Heart right ventricle (tissue), 16 donors: ENCODE results near the gene ATG16L2. TPM values are rescaled to one million over a fixed set of nuclear protein-coding genes. Genes with fewer than 3 reads are reported as not detected.

Experiments used
- ATAC-seq, 8 donors: fragments of 200-7000 bp; cut with Tn5 transposase; one replicate each; pipeline ENCODE4 v1.9.1; 2020; ENCODE audit warnings: mild to moderate bottlenecking in 8 of 8, moderate library complexity in 8 of 8, moderate number of reproducible peaks in 1 of 8
- DNase-seq, 2 donors: peaks; one replicate each; pipeline ENCODE4 v3.0.0-alpha.2; 2020
- H3K27ac ChIP-seq, 10 donors: fragments of 200-600 bp; sonication (generic) in 2 of 10; one replicate each; pipeline versions ENCODE4 v1.5.0 to v1.8.0; 2020 to 2022; ENCODE audit warnings: mild to moderate bottlenecking in 3 of 10
- H3K27me3 ChIP-seq, 7 donors: fragments of 200-600 bp; one replicate each; pipeline ENCODE4 v1.8.0; 2021 to 2022; ENCODE audit warnings: mild to moderate bottlenecking in 2 of 7
- H3K36me3 ChIP-seq, 9 donors: fragments of 200-600 bp; sonication (generic) in 1 of 9; one replicate each; pipeline versions ENCODE4 v1.5.0 to v1.8.0; 2020 to 2022; ENCODE audit warnings: mild to moderate bottlenecking in 2 of 9
- H3K4me1 ChIP-seq, 9 donors: fragments of 200-600 bp; sonication (generic) in 1 of 9; one replicate each; pipeline versions ENCODE4 v1.5.0 to v1.8.0; 2020 to 2022; ENCODE audit warnings: mild to moderate bottlenecking in 4 of 9
- H3K4me3 ChIP-seq, 10 donors: fragments of 200-600 bp; sonication (generic) in 2 of 10; one replicate each; pipeline versions ENCODE4 v1.5.0 to v1.8.0; 2020 to 2022; ENCODE audit warnings: mild to moderate bottlenecking in 7 of 10, moderate library complexity in 2 of 10
- H3K9me3 ChIP-seq, 11 donors: fragments of 200-600 bp in 10 of 11; sonication (generic) in 2 of 11; one replicate each; pipeline versions ENCODE4 v1.5.0 to v1.8.0; 2013 to 2022; ENCODE audit warnings: mild to moderate bottlenecking in 2 of 11, control low read depth in 1 of 11, moderate library complexity in 1 of 11
- WGBS, 2 donors: extraction: QIAGEN DNeasy Blood & Tissue Kit; methylation state at CpG; one replicate each; pipeline ENCODE4 v1.1.7; 2013; ENCODE audit warnings: inconsistent platforms in 1 of 2; 5-methylcytosine and 5-hydroxymethylcytosine counted together
- intact Hi-C, 10 donors: fragments of 100-400 bp; cut with DNase I; formaldehyde crosslinking; loops; one replicate each; pipeline versions ENCODE4 v1.11.1 to v1.14.2; 2022
- polyA plus RNA-seq, 2 donors: library from polyadenylated mRNA; stranded (reverse); fragments of 200-250 nt; gene quantifications; one replicate each; pipeline ENCODE4 v1.2.3, GENCODE V29; 2013
- total RNA-seq, 10 donors: library from RNA; stranded (reverse); fragmentation: NEBNext Ultra II Directional in 3 of 10; extraction: Animal tissue kit (Norgen Biotek cat#: 25700) in 3 of 10; gene quantifications; one replicate each; pipeline versions ENCODE4 v1.2.1 to v1.2.4, GENCODE V29; 2021 to 2023
- TF ChIP-seq, protein P1 (sequence below), 9 donors: fragments of 200-600 bp; sonication (generic) in 2 of 9; IDR thresholded peaks; one replicate each; pipeline versions ENCODE4 v1.5.0 to v1.8.0; 2021 to 2022; ENCODE audit warnings: antibody characterized with exemption in 9 of 9, mild to moderate bottlenecking in 5 of 9, moderate library complexity in 1 of 9
- donor health status: Arrhythmogenic right ventricular cardiomyopathy.
- donor health status: ischemic (EF 13 %, LVEDD 7.1; RV severe dilation, severe dysfunction).
- donor health status: healthy with polysubstance abuse.
- donor health status: DM: no; HTN: yes; CAD: no.
- donor health status: DM: no; HTN: no; CAD: no.
- donor health status: ischemic (EF 25% LVEDD 6.9; RV normal size, moderate dysfunction).
- donor health status: ischemic (EF 25% LVEDD 5.7; RV mildly dilated, moderate dysfunction).
- donor health status: healthy.
- donor health status: DM: yes; HTN: yes; CAD: no.
- donor health status: Ischemic cardiomyopathy.
- donor health status: ischemic (EF 35%, LVEDD 5.7; RV mildly dilated, moderate dysfunction).
- donor health status: nonischemic (EF 11% LVEDD 7.7; RV severe dilation, severe dysfunction).
- donor health status: DM: yes; HTN: yes; CAD: no.
- donor health status: PGD.
- donor health status: ischemic (EF 29% LVEDD 5.4; RV normal size, mild dysfunction).
- donor health status: nonischemic (EF 23%, LVEDD 6.1; RV moderate dilation, normal function).

Gene ATG16L2
- total and polyA plus RNA-seq, 12 donors: 8.0 to 66.9 (median 12.3) TPM

DNA sequence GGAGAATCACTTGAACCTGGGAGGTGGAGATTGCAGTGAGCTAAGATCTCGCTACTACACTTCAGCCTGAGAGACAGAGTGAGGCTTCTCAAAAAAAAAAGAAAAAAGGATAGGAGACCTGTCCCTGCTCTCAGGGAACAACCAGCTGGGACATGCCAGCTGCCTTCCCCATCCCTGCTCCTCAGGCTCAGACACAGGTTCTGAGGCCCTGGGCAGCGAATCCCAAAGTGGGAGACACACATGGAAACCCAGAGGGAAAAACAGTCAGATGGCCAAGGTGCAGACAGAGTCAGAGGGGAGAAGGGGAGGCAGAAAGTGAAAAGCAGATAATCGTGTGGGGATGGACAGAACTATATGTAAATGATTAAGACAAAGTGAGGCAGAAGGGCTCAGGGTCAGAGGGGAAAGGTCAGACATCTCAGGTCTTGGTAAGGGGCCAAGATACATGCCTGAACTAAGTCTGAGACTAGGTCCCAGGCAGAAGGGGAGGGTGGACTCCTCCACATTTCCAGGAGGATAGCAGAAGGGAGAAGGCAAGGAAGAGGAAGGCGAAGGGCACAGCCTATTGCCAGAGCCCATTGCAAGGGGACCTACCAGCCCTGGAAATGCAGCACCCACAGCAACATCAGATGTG, 34.6 kb upstream of the ATG16L2 start:
- 89 to 91% methylated on average over 4 of the region's 4 CpGs for WGBS, 2 donors
- DNase-seq (no peak), ATAC-seq (no peak)
- intact Hi-C loops: loop anchor here in 2 of 10 donors (5.0 to 10.0 kb wide), 2 partner anchors 55 to 632 kb away; no protein-coding TSS in a partner anchor
- Histone ChIP-seq H3K27ac (peak overlapping the region in 1 of 10 donors; percentile 31), H3K4me1 (peaks cover 11 to 54% (median 41%) of the 10 kb centered on the region in 9 donors), H3K4me3 (no peak overlapping the region), H3K9me3 (no peaks in the 10 kb centered on the region), H3K36me3 (no peaks in the 10 kb centered on the region), H3K27me3 (peaks cover 0 to 8% (median 0%) of the 10 kb centered on the region in 7 donors)
- TF ChIP-seq, protein P1, sequence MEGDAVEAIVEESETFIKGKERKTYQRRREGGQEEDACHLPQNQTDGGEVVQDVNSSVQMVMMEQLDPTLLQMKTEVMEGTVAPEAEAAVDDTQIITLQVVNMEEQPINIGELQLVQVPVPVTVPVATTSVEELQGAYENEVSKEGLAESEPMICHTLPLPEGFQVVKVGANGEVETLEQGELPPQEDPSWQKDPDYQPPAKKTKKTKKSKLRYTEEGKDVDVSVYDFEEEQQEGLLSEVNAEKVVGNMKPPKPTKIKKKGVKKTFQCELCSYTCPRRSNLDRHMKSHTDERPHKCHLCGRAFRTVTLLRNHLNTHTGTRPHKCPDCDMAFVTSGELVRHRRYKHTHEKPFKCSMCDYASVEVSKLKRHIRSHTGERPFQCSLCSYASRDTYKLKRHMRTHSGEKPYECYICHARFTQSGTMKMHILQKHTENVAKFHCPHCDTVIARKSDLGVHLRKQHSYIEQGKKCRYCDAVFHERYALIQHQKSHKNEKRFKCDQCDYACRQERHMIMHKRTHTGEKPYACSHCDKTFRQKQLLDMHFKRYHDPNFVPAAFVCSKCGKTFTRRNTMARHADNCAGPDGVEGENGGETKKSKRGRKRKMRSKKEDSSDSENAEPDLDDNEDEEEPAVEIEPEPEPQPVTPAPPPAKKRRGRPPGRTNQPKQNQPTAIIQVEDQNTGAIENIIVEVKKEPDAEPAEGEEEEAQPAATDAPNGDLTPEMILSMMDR (IDR thresholded peaks at IDR 0.05): no peak

DNA sequence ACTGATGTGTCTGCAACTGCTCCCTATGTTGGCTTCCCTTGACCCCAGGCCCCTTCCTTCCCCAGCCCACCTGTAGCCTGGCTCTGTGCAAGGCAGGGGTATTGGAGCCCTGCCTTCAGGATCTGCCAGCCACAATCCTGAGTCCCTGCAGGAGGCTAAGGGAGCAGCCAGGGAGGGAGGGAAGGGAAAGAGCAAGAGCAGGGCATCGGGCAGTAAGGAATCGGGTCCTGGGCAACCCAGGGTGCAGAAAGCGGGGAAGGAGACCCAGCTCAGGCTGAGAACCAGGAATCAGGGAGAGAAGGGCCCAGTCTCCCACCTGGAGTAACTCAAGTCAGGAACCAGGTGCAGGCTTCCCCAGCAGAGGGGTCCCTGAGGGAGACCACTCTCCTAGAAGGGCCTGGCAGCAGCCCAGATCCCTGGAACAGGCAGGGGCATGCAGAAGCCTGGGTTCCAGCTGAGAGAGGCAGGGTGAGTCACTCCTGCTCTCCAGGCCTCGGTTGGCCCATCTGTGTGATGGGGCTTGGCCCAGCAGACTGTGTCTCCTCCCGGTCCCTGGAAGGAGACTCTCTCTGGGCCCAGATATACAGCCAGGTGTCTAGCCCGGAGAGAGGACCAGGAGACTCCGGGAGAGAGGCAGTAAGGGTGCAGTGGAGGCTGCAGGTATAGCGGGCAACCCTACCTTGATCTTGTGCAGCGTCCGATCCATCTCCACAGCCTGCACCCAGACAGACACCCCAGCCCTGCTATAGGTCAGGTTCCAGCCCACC, 33.7 kb upstream of the ATG16L2 start:
- peak overlapping the region in 3 of 10 donors; percentile 13 to 31 (median 16) for H3K27ac ChIP-seq
- TF ChIP-seq, protein P1 (IDR thresholded peaks at IDR 0.05): no peak
- peaks cover 11 to 54% (median 41%) of the 10 kb centered on the region in 9 donors for H3K4me1 ChIP-seq
- WGBS, 2 donors: 92 to 93% methylated on average over 10 of the region's 10 CpGs
- peak overlapping the region; percentile 4 to 68 (median 65) for H3K4me3 ChIP-seq
- intact Hi-C loops: loop anchor here in 1 of 10 donors (10.0 kb wide), 1 partner anchor 56 kb away; no protein-coding TSS in a partner anchor
- no peaks in the 10 kb centered on the region for H3K36me3 ChIP-seq
- no peak for ATAC-seq
- no peak for DNase-seq
- no peaks in the 10 kb centered on the region for H3K9me3 ChIP-seq
- H3K27me3 ChIP-seq: peaks cover 0 to 8% (median 0%) of the 10 kb centered on the region in 7 donors

DNA sequence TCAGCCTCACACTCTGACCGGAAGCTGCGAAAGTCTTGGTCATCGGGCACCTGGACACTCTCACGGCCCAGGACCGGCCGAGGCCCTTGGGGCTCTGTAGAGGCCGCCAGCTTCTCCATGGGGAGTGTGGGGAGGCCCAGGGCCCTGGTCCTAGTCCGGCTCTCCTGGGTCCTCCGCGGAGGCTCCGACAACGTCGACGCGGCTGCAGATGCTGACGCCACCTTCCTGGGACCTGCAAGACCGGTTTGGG, 33.2 kb upstream of the ATG16L2 start:
- Histone ChIP-seq H3K27ac (peak overlapping the region in 4 of 10 donors; percentile 7 to 60 (median 14)), H3K4me3 (peak overlapping the region; percentile 4 to 68 (median 65)), H3K27me3 (peaks cover 0 to 8% (median 0%) of the 10 kb centered on the region in 7 donors), H3K4me1 (peaks cover 11 to 52% (median 40%) of the 10 kb centered on the region in 9 donors), H3K9me3 (no peaks in the 10 kb centered on the region), H3K36me3 (no peaks in the 10 kb centered on the region)
- intact Hi-C loops: loop anchor here in 1 of 10 donors (10.0 kb wide), 1 partner anchor 56 kb away; no protein-coding TSS in a partner anchor
- ATAC-seq: peak in 1 of 8 donors; percentile 2
- TF ChIP-seq, protein P1 (IDR thresholded peaks at IDR 0.05): no peak
- DNase-seq: peak in 1 of 2 donors; percentile 29
- WGBS, 2 donors: 27 to 29% methylated on average over 17 of the region's 17 CpGs

DNA sequence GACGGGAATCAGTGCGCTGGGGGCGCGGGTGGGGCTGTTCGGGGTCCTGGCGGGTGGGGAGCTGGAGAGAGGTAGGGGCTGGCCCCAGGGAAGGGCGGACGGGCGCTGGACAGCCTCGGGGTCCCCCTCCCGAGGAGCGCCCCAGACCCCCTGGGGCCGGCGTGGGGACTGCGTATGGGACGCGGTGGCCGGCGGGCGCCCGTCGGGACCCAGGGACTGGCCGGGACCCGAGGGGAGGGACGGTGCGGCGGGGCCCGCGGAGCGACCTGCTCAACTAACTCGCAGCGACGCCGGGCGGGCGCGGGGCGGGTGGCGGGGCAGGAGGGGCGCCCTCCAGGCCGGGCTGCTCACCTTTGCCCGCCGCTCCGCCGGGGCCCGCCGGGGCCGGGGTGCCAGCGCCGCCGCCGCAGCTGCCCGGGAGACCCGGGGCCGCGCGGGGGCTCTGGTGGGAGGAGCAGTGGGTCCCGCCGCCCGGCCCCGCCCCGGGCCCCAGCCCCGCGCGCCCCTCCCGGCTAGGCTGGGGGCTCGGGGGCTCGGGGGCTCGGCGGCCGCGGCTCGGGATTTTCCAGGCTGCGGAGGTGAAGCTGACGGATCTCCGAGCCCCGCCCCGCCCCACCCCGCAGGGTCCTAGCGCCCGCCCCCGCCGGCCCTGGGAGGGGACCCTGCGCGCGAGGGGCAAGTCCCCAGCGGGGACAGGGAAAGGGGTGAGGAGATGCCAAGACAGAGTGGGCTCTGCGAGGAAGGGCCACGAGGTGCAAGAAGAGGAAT, 32.7 kb upstream of the ATG16L2 start:
- peak in 1 of 2 donors; percentile 51 for DNase-seq
- peak in 7 of 8 donors; percentile 16 to 47 (median 37) for ATAC-seq
- H3K9me3 ChIP-seq: no peaks in the 10 kb centered on the region
- peak overlapping the region; percentile 4 to 68 (median 65) for H3K4me3 ChIP-seq
- intact Hi-C loops: loop anchor here in 1 of 10 donors (10.0 kb wide), 1 partner anchor 57 kb away; no protein-coding TSS in a partner anchor
- peaks cover 0 to 8% (median 0%) of the 10 kb centered on the region in 7 donors for H3K27me3 ChIP-seq
- WGBS, 2 donors: 1 to 2% methylated on average over 40 to 86 of the region's 89 CpGs
- H3K36me3 ChIP-seq: no peaks in the 10 kb centered on the region
- H3K27ac ChIP-seq: peak overlapping the region in 4 of 10 donors; percentile 7 to 60 (median 14)
- TF ChIP-seq, protein P1 (IDR thresholded peaks at IDR 0.05): no peak
- H3K4me1 ChIP-seq: peaks cover 11 to 47% (median 37%) of the 10 kb centered on the region in 9 donors
